HG03378 (cell line): ENCODE measurements around the gene GRHL3.
"Not testable (repeated sequence)": the region's sequence is repeated elsewhere in the genome, so short reads cannot be mapped to it uniquely, and the experiment has no call there.

Experiments used
- ATAC-seq: cut with Tn5 transposase; IDR thresholded peaks from one replicate; pipeline ENCODE4 v1.9.1; 2021; ENCODE audit warnings: mild to moderate bottlenecking, moderate library complexity; ENCODE audit not compliant: unreplicated experiment

Gene GRHL3

DNA sequence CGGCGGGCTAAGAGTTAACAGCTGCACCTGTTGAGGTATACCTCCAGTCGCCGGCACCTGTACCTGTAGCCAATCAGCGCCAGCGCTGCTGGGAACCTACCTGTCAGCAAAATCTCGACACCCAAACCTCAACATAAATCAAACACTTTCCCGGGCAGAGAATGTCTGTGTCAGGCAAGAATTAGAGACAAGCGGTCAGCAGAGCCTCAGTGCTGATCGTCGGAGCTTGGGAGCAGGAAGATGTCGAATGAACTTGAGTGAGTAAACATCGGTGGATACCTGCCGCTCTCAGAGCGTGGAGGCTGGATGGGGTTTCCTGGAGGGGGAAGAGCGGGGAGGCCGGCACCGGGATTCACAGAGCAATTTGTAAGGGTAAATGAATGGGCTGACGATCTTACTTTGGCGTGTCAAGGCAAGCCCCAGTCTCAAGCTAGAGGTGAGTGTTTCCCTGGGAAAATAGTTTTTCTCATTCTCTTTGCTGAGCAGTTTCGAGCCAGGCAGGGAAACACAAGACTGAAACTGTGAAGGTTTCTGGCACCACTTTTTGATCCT, at the start of gene GRHL3:
Gene GRHL3 (plus strand): TSS at position 46 of the 552 bp plus-strand sequence. CDS start 195 bp downstream, at position 241.
- ATAC-seq, result no peak

GRCh38 chr1:24274203-24275103, 44.7 kb upstream of the GRHL3 start:
- ATAC-seq, result not testable (repeated sequence)

DNA sequence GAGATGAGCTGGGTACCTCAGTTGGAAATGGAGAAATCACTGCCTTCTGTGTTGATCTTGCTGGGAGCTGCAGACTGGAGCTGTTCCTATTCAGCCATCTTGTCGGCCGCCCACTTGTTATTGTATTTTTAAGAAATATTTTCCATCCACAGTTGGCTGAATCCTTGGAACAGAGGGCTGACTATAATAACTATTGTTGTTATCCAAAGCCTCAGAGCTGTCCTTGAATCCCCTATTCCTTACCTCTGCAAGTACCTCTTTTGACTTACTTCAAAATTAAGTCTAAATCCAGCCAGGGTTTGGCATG, 44.1 kb upstream of the GRHL3 start:
- ATAC-seq, result no peak

DNA sequence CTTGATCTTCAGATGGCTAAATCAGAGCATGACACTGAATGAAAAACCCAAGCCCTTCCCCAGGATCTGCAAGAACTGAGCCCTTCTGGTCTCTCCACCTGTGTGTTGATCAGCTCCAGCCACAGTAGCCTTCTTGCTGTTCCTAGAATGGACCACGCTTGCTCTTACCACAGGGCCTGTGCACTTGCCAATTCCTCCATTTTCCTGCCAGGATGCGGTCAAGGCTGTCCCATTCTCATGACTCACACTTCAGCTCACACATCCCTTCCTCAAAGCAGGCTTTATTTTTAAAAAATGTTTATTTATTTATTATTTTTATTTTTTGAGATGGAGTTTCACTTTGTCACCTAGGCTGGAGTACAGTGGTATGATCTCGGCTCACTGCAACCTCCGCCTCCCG, 43.6 kb upstream of the GRHL3 start:
- no peak for ATAC-seq

- no peak for ATAC-seq
Observed at GRCh38 chr1:24276791-24277190, 42.4 kb upstream of the GRHL3 start.

GRCh38 chr1:24277420-24278169, 41.6 kb upstream of the GRHL3 start:
- ATAC-seq, result no peak

DNA sequence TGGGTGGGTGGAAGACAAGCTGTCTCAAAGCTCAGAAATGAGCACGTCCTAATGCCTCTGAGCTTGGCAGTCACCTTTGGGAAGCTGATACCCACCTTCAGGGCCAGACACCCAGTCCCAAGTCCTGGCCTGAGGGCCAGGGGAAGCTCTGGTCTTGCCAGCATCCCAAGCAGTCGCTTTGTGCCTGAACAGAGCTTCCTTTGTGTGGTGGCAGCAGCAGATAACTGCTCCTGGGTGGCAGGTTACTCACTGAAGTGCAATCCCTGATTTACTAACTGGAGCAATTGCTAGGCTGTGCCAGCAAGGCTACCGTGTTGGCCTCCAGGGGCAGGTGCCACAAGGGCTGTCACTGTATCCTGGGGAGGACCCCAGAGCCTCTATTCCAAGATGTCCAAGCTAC, 40.4 kb upstream of the GRHL3 start:
- ATAC-seq, result no peak

GRCh38 chr1:24279590-24280232, 39.4 kb upstream of the GRHL3 start:
- no peak for ATAC-seq

- no peak for ATAC-seq
Observed at GRCh38 chr1:24281591-24281990, 37.6 kb upstream of the GRHL3 start.

- no peak for ATAC-seq
Observed at GRCh38 chr1:24282491-24282890, 36.7 kb upstream of the GRHL3 start.

- ATAC-seq, result no peak
Observed at GRCh38 chr1:24283326-24284155, 35.6 kb upstream of the GRHL3 start.

- ATAC-seq, result no peak
Observed at GRCh38 chr1:24284156-24284471, 35.0 kb upstream of the GRHL3 start.

DNA sequence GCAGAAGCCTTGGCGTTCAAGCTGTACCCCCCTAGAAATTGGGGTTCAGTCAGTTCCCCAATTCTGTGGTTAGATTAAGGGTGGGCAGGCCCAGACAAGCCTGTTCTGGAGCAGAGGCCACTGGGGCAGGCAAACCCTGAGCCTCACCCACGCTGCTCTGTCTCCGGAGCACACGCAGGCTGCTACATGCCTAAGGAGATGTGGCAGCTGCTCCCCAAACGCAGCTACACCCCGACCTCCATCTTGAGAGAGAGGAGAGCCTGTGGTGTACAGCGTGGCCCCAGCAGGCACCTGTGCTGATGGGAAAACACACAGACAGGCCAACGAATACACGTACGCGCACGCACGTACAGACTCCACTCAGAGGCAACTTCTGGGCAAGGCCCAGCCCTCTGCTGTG, 33.9 kb upstream of the GRHL3 start:
- ATAC-seq, result no peak

DNA sequence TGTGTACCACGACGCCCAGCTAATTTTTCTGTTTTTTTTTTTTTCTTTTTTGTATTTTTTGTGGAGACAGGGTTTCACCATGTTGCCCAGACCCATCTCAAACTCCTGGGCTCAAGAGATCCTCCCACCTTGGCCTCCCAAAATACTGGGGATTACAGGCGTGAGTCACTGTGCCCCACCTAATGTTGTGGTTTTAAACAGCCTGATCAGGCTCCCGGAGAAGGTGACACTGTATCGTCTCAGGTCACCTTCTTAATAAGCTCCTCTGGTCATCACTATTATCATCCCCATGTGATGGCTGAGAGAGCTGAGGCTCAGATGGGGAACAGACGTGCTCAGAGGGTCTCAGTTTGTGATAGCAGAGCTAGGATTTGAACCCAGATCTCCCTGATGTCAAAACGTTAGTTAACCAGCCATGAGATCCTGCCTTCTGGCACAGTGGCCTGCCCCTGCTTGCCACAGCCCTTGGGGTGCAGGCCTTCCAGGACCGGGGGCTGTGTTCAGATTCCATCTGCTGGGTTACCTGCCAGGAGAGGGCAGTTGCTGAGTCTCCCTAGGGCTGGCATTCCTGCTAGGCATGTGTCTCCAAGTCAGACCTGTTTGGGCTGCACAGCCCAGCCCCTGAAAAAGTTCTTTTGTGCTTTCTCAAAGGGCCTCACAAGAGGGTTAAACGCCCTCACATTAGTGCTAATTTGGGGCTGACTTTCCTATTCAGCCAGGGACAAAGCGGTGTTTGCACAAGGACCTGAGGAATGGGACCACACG, 32.7 kb upstream of the GRHL3 start:
- no peak for ATAC-seq

- ATAC-seq, result not testable (repeated sequence)
Observed at GRCh38 chr1:24287779-24288178, 31.4 kb upstream of the GRHL3 start.

DNA sequence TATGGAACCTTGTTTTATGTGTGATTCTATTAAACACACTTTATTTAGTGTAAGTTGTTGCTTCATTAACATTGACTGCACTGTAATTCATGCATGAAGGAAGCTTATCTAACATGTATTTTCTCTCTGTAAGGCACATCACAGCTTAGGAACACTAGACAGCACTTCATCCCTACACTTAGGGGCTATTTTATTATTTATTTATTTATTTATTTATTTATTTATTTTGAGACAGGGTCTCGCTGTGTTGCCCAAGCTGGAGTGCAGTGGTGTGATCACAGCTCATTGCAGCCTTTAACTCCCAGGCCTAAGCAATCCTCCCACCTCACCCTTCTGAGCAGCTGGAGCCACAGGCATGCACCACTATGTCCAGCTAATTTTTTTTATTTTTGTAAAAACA, 30.7 kb upstream of the GRHL3 start:
- ATAC-seq, result no peak

GRCh38 chr1:24289937-24290595, 29.1 kb upstream of the GRHL3 start:
- ATAC-seq, result no peak

DNA sequence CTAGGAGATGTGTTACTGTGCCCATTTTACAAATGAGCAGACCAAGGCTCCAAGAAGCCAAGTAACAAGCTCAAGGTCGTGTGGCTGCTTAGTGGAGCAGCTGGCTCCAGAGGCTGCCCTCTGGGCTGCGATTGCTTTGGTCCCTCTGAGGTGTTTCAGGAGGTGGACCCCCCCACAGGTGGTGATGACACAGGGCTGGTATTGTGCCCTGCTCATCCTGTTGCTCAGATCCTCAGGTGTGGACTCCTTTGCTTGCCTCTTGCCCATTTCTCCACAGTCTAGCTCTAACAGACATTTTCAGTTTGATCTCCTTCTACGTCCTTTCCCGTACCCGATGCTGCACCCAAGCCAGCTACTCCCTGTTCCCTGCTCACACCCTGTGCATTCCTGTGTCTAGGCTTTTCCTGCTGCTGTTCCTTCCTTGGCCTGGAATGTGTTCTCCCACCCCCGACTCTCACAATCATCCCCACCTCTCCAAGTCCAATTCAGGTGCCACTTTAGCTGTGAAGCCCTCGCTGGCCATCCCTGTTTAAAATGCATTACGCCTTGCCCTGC, 28.1 kb upstream of the GRHL3 start:
- ATAC-seq, result no peak

DNA sequence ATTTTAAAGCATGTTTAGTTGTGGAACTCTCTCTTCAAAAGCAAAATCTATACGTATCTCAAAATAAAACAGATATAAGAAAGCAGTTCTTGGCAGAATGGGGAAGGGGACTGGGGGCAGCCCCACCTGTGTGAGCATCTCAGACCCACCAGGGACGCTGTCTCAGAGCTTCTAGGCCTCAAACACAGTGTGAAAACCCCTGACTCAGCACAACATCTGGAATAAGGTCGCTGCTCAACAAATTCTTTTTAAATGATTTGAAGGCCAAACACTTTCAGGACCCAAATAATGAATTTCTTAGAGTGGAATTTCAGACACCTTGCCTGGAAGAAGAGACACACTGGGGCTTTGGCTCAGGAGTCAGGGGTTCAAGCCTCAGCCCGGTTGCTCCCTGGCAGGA, 27.1 kb upstream of the GRHL3 start:
- no peak for ATAC-seq
